NCI-H1694 (cell line): ENCODE results near the gene RAG1.

Experiments used
- DNase-seq: peaks from one replicate; lab custom pipeline; 2025; lab: John Stamatoyannopoulos, UW

Gene RAG1

GRCh38 chr11:36590513-36590912 is 22.7 kb downstream of the RAG1 start:
- DNase-seq: no peak

DNA sequence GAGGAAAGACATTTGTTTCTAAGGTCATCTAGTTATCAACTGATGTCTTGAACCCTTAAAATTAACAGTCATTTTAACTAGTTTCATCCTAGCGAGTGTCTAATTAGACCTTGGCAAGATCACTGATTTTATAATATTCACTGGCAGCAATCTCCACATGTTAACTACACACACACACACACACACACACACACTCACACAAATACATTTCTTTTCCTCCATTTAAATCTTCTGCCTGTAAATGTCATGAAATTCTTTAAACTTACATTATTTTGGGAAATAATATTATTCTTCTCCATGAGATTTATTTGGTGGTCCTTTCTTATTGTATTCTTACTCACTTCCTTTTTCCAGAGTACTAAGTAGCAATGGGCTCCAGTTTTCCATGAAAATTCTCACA is 23.6 kb downstream of the RAG1 start:
- no peak for DNase-seq

- peak; percentile 67 for DNase-seq
Observed at GRCh38 chr11:36594316-36594989, 26.6 kb downstream of the RAG1 start, which contains the start of gene IFTAP. Gene IFTAP (plus strand): TSS chr11:36594502. CDS start chr11:36610104, 15,602 bp downstream.

DNA sequence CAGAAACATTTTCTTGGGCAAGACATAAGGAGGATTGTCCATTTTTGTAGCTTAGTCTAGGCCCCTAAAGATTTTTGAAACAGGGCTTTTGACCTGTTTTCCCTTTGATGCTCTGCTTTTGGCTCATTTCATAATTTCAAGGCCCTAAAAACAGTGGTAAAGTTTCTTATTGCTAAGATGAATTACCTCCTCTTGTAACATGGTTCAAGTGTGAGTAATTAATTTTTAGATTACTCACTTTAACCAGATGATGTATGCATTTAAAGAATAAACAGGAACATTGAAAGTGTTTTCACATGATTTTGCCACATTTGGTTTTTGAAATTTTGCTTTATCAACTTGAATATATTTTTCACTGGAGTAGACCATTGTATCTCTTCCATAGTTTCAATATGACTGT is 29.1 kb downstream of the RAG1 start:
- DNase-seq: no peak

DNA sequence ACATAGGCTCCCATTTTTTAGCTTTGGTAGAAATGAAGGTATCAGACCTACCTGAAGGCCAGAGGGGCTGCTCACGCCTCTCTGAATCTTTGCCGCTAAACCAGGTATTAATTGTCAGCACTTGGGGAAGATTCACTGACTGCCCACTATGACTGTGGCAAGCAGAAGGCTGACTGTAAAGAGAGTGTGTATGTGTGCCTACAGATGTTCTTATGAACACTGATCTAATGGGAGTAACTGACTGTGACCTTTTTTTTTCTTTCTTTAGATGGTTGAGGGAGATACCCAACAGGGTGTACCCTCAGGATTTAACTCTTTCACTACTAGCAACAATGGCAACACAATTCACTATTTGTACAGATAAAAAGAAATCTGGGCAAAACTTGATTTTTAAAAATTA is 30.2 kb downstream of the RAG1 start, which contains the start of gene RAG2:
Gene RAG2, minus strand, starts transcription at position 186 of the 400 bp plus-strand sequence. CDS start 4,068 bp downstream, outside the sequence.
- no peak for DNase-seq

DNA sequence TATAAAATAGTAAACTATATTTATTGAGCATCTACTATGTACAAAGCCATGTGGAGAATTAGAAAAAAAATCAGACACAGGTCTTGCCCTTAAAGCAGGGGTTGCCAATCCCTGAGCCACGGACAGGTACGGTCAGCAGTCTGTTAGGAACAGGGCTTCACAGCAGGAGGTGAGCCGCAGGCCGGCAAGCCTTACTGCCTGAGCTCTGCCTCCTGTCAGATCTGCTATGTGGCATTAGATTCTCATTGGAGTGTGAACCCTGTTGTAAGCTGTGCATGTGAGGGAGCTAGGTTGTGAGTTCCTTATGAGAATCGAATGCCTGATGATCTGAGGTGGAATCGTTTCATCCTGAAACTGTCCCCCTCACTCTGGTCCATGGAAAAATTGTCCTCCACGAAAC is 32.4 kb downstream of the RAG1 start:
- DNase-seq: no peak

DNA sequence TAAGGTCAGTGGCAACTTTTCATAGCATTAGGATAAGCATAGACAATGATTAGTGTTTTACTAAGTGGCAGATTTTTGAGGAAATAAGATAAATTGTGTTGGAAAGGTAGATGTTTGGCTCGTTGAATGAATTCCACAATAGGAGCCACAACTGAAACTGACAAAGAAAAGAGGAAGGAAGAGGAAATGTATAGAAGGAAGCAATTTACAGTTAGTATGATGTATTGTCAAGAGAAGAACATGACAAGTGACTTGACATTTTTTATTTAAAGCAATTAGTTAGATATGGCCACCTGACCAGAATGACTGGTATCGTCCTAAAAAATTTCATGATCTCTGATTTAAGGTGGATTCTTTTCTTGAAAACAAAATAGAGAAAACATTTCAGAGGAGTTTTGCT is 33.3 kb downstream of the RAG1 start:
- DNase-seq: no peak

GRCh38 chr11:36602135-36602534 is 34.3 kb downstream of the RAG1 start:
- DNase-seq: no peak

DNA sequence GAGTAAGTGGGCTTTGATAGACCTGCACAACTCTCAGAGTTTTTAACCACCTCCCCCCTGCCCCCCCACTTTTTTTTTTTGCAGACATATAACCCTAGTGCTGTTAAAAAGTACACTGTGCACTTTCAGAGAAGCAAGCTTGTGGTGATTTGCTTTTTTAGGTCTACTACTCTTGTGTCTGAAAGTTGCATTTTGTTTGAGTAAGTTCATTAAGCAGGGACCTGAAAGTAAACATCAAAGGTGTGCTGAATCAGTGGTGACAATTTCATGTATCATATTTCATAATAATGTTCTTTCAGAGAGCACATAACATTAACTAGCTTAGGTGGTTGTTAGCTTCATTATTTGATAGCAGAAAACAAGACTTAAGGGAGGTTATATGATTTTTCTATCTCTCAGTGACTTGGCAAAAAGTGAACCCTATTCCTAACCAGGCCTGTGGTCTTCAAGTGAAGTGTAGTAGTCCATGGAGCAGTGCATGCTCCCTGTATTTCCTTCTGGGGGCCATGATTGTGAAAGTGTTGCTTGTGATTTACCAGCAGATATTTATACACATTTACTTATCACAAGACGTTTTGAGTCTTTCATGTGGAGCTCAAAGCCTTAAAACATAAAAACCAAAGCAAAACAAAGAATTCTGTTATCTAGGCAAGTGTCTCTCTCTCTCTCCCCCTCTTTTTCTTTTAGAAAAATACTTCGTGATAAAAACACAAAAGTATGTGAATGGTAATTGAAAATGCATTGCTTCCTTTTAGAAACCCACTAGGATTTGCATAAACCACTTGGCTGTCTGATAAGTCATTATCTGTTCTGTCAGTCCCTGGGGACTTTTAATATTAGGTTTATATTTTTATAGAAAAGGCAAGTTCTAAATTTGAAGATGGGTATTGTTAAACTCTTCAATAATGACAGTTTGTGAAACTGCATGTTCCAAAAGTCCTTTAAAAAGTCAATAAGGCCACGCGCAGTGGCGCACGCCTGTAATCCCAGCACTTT is 37.7 kb downstream of the RAG1 start:
- DNase-seq: no peak

DNA sequence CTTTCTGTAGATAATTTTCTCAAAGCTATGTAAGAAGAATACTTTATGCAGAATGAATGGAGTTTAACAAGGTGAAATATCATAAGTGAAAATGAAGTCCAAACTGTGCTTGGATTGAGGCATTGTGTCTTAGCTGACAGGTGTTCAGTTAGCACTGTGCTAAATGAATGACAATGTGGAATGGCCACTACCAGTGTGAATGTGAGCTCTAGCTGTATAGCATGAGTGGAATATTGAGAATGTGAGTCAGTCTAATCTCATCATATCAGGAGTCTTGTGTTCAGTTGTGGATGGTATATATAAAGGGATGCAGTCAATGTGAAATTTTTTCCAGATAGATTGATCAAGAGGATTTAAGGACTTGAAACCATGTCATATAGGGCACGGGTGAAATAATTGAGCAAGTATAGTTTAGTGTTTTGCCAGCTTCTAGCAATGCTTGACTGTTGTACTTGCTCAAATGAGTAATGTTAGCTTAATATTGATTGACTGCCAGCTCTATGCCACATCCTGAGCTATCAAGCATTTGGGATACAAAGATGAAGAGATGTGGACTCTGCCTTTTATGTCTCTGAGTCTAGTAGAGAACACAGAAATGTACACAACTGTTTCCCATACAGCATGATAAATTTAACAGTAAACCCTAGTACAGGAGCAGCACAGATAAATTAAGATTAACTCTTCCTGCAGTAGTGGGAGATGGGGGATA is 40.8 kb downstream of the RAG1 start:
- no peak for DNase-seq

- no peak for DNase-seq
Observed at GRCh38 chr11:36609383-36609782, 41.6 kb downstream of the RAG1 start.

- DNase-seq: no peak
Observed at GRCh38 chr11:36615826-36616225, 48.0 kb downstream of the RAG1 start.

GRCh38 chr11:36617543-36618362 is 49.9 kb downstream of the RAG1 start:
- no peak for DNase-seq

DNA sequence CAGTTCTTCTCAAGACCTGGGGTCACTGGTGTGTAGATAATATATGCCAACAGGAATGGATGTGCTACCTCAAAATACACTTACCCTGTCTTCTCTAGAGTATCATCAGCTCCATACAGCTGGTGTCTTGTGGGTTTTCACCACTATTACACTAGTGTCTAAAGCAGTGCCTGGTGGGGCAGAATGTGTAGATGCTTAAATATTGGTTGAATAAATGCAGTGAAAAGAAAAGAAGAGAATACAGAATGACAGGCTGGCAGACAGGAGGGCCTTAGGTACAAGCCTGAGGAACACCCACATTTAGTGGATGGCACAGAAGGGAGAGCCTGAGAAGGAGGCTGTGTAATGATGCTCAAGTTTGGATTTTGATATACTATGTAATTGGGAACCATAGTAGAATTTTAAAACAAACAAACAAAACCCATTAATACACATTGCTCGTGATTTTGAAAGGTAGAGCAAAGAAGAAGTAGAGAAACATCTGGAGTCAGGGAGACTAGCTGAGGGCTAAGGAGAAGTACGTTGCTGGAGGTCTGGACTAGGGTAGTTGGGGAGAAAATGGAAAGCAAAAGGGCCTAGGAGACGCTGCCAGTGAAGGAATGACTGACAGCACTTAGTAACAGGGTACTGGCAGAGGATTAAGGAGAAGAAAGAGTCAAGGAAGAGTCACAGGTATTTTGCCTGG is 50.7 kb downstream of the RAG1 start:
- DNase-seq: no peak

DNA sequence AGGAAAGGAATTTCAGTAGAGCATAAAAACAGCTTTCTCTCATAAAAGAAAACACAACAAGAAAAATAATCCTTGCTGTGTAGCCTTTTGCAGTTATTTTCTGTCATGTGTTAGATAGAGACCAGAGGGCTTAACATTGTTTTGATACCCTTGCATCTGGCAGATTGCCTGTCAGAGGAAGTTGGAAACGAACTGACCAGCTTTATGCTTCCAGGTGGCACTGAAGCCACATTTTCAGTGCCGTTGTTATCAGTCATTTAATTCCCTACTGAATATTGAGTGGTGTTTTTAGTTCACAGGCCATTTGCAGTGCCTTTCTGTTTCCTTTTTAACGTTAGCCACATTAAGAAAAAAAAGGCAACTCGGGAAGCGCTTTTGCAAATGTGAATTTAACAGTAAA is 51.7 kb downstream of the RAG1 start:
- no peak for DNase-seq

DNA sequence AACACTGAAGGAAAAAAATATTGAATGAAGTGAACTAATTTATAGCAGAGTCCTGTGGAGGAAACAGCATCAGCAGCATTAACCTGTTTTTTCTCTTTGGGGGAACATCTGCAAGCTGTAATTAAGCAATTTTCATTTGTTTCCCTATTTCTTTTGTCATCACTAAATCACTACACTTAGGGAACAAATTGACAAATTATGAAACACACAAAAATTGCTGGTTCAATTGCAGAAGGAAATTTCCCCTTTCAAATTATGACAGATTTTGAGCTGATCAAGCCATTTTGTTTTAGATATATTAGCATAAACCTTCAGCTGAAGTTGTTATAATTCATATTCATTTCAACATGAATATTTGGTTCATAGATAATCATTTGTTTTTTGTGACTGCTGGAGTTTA is 52.4 kb downstream of the RAG1 start:
- no peak for DNase-seq

- peak; percentile 0 for DNase-seq
Observed at GRCh38 chr11:36622431-36623136, 54.8 kb downstream of the RAG1 start.

DNA sequence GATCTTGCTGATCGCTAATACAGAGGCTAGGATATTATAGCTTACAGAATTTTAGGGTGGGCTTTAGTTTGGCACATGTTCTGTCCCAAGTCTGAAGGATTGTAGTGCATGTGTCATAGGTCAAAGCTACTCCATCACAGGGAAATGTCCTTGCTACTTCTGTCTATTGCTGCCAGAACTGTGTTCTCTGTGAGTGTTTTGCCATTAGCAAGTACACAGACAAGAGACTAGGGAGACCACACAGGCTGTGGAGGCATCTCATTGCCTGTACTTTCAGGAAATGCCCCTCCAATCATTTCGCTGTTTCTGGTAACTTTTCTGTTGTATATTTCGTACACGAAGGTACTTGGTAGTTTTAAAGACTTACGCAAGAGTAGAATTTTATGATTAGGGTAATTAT is 55.7 kb downstream of the RAG1 start:
- no peak for DNase-seq

- DNase-seq: no peak
Observed at GRCh38 chr11:36627006-36627405, 59.2 kb downstream of the RAG1 start.

DNA sequence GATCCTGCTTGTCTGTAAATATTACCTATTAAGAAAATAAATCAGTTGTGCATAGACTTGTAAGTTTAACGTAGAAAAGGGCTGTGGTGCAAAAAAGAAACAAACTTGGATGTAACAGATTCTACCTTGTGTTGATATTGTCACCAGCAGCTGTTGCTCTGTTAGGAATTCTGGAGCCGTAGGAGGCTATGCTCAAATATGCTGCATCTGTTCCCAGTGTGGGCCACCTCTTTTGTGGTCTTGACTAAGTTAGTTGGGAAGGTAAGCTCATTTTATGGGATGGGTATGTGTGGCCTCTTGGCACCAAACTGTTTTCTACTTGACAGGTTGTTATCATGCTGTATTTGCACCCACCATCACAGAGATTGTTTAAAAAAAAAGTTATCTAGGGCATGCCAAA is 59.7 kb downstream of the RAG1 start:
- DNase-seq: no peak
